ENCODE data around the gene SLC23A2.

DNA sequence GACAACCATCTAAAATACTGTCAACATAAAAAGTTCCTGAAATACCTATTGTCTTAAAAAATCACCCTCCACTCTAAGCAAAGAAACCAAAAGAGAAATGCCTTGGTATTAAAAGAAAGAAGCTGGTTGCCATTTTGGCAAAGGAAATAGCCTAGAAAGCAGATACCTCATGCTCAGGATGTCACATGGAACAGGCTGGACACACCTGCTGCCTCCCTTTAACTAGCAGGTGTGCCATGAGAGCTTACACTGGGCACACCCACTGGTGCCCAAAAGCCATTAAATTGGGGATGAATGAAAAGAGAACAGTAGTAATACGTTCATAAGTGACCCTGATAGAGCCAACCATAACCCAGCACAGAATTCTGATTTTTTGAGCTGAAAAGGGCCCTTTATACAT lies 1.5 kb downstream of the SLC23A2 start:
- TF ChIP-seq, protein P1, sequence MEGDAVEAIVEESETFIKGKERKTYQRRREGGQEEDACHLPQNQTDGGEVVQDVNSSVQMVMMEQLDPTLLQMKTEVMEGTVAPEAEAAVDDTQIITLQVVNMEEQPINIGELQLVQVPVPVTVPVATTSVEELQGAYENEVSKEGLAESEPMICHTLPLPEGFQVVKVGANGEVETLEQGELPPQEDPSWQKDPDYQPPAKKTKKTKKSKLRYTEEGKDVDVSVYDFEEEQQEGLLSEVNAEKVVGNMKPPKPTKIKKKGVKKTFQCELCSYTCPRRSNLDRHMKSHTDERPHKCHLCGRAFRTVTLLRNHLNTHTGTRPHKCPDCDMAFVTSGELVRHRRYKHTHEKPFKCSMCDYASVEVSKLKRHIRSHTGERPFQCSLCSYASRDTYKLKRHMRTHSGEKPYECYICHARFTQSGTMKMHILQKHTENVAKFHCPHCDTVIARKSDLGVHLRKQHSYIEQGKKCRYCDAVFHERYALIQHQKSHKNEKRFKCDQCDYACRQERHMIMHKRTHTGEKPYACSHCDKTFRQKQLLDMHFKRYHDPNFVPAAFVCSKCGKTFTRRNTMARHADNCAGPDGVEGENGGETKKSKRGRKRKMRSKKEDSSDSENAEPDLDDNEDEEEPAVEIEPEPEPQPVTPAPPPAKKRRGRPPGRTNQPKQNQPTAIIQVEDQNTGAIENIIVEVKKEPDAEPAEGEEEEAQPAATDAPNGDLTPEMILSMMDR (IDR thresholded peaks at IDR 0.05), result no peak
- no peak for TF ChIP-seq POLR2A (IDR thresholded peaks at IDR 0.05)
